DND-41 (cell line): ENCODE data around the gene RAB33A.

Source experiments
- EZH2 ChIP-seq: IDR thresholded peaks from 3 replicates; pipeline ENCODE4 v1.6.1; 2012; ENCODE audit warnings: borderline replicate concordance, low read depth, mild to moderate bottlenecking, moderate library complexity, low read length, inconsistent platforms; ENCODE audit not compliant: severe bottlenecking
- TF ChIP-seq, protein P1 (sequence below): IDR thresholded peaks from 2 replicates; pipeline ENCODE4 v1.5.1; 2012; ENCODE audit warnings: borderline replicate concordance, low read length, moderate library complexity, mild to moderate bottlenecking; ENCODE audit not compliant: poor library complexity, severe bottlenecking; ENCODE audit errors: extremely low read depth

DNA sequence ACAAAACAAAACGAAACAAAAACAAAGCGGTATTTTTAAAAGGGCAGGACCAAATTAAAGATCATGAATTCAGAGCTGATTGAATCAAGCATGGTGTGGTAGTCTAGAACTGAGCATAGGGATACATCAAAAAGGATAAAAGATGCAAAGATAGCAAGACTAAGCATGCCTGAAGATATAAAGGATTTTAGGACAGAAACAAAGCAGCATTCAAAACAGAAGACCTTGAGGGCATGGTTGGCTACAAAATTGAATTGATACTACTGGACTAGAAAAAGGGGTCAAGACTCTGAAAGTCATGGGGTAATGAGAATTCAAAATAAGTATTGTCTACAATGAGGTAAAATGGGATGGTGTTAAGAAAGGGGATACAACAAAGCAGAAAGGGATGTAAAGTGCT is 41.6 kb downstream of the RAB33A start:
- TF ChIP-seq, protein P1, sequence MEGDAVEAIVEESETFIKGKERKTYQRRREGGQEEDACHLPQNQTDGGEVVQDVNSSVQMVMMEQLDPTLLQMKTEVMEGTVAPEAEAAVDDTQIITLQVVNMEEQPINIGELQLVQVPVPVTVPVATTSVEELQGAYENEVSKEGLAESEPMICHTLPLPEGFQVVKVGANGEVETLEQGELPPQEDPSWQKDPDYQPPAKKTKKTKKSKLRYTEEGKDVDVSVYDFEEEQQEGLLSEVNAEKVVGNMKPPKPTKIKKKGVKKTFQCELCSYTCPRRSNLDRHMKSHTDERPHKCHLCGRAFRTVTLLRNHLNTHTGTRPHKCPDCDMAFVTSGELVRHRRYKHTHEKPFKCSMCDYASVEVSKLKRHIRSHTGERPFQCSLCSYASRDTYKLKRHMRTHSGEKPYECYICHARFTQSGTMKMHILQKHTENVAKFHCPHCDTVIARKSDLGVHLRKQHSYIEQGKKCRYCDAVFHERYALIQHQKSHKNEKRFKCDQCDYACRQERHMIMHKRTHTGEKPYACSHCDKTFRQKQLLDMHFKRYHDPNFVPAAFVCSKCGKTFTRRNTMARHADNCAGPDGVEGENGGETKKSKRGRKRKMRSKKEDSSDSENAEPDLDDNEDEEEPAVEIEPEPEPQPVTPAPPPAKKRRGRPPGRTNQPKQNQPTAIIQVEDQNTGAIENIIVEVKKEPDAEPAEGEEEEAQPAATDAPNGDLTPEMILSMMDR, result no peak
- no peak for TF ChIP-seq EZH2
